ENCODE measurements around the gene CSRNP3.

- TF ChIP-seq EP300 (IDR thresholded peaks at IDR 0.05; ENCODE audit: borderline replicate concordance) (no peak), MAX (IDR thresholded peaks at IDR 0.05) (no peak), TCF12 (IDR thresholded peaks at IDR 0.05; ENCODE audit: low read depth) (no peak), TAF1 (IDR thresholded peaks at IDR 0.05; ENCODE audit: low read depth) (no peak), REST (IDR thresholded peaks at IDR 0.05; ENCODE audit: low read depth) (no peak), RAD21 (IDR thresholded peaks at IDR 0.05; ENCODE audit: low read depth) (no peak), CREB1 (IDR thresholded peaks at IDR 0.05; ENCODE audit: low read depth) (no peak), YY1 (IDR thresholded peaks at IDR 0.05; ENCODE audit: low read depth) (no peak), CEBPB (IDR thresholded peaks at IDR 0.05) (no peak)
Measured at GRCh38 chr2:165544897-165545296, 75.4 kb downstream of the CSRNP3 start.
